Ovary (tissue), 3 donors: ENCODE results near the gene NBPF9.
"Not testable (repeated sequence)": the region's sequence is repeated elsewhere in the genome, so short reads cannot be mapped to it uniquely, and the experiment has no call there.

Experiments
- POLR2A ChIP-seq: fragments of 450-650 bp; IDR thresholded peaks from one replicate; pipeline ENCODE4 v1.6.1; 2017; ENCODE audit warnings: antibody characterized with exemption, mild to moderate bottlenecking, moderate library complexity
- TF ChIP-seq, protein P1 (sequence below), 3 donors: fragments of 450-650 bp in 2 of 3; fragments of 200-600 bp in 1 of 3; IDR thresholded peaks; one replicate each; pipeline versions ENCODE4 v1.5.1 to v1.8.0; 2016 to 2022; ENCODE audit warnings: antibody characterized with exemption in 3 of 3, mild to moderate bottlenecking in 1 of 3
- donor health status: DM: no; HTN: no; CAD: no.

DNA sequence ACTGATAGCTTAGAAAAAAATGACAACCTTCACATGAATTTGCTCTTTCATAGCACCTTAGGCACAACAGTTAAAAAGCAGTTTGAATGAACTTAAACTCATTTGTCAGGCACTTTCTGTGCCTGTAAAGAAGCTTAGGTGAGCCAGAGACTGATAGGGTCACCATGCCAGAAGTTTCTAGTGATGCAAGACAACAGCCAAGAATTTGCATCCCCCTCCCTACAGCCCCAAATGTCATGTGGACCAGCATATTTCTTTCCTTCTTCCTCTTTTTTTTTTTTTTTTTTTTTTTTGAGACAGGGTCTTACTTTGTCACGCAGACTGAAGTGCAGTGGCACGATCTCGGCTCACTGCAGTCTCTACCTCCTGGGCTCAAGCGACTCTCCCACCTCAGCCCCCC, 89.8 kb downstream of the NBPF9 start:
- TF ChIP-seq, protein P1, sequence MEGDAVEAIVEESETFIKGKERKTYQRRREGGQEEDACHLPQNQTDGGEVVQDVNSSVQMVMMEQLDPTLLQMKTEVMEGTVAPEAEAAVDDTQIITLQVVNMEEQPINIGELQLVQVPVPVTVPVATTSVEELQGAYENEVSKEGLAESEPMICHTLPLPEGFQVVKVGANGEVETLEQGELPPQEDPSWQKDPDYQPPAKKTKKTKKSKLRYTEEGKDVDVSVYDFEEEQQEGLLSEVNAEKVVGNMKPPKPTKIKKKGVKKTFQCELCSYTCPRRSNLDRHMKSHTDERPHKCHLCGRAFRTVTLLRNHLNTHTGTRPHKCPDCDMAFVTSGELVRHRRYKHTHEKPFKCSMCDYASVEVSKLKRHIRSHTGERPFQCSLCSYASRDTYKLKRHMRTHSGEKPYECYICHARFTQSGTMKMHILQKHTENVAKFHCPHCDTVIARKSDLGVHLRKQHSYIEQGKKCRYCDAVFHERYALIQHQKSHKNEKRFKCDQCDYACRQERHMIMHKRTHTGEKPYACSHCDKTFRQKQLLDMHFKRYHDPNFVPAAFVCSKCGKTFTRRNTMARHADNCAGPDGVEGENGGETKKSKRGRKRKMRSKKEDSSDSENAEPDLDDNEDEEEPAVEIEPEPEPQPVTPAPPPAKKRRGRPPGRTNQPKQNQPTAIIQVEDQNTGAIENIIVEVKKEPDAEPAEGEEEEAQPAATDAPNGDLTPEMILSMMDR (IDR thresholded peaks at IDR 0.05) = not testable (repeated sequence)
- TF ChIP-seq POLR2A = not testable (repeated sequence)
